Activated CD4-positive, alpha-beta T cell treated with anti-CD3 and anti-CD28 coated beads, Interleukin-10, Interleukin-2, amounts not matched to agents 100 ng/mL and 50 ng/mL, durations not matched to agents 16 hours and 8 hours (primary cell): ENCODE data around the gene HCRTR2.
"Not testable (repeated sequence)": the region's sequence is repeated elsewhere in the genome, so short reads cannot be mapped to it uniquely, and the experiment has no call there.

ENCODE experiments used
- DNase-seq: peaks from one replicate; pipeline ENCODE4 v3.0.0-alpha.2; 2020

The HCRTR2 gene

DNA sequence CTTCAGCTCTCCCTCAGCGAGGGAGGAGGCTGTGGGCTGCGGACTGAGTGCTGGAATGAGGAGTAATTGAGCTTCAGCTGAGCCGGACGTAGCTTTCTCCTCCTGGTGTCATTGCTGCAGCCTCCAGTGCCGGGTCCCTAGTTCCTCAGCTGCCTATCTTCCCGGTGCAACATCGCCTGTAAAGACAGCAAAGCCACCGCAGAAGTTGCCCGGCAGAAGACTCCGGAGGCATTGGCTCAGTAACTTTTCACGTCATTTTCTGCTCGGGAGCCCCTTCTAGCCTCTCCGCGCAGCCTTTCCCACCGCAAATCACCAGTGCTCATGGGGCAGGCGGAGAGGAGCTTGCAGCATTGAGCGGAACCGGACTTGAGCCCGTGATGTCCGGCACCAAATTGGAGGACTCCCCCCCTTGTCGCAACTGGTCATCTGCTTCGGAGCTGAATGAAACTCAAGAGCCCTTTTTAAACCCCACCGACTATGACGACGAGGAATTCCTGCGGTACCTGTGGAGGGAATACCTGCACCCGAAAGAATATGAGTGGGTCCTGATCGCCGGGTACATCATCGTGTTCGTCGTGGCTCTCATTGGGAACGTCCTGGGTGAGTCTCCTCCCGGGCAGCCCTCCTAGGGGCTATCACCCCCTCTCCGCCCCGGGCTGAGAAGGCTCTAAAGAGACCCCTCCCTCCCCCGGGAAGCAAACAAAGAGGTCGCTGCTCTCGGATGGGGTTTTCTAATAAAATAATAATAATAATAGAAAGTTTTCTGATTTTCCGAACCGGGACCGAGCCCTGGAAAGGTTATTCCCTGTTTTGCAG is at the start of gene HCRTR2:
TSS of gene HCRTR2 (plus strand) at position 305 of the 816 bp plus-strand sequence. CDS start at position 378, 73 bp downstream.
- no peak for DNase-seq

DNA sequence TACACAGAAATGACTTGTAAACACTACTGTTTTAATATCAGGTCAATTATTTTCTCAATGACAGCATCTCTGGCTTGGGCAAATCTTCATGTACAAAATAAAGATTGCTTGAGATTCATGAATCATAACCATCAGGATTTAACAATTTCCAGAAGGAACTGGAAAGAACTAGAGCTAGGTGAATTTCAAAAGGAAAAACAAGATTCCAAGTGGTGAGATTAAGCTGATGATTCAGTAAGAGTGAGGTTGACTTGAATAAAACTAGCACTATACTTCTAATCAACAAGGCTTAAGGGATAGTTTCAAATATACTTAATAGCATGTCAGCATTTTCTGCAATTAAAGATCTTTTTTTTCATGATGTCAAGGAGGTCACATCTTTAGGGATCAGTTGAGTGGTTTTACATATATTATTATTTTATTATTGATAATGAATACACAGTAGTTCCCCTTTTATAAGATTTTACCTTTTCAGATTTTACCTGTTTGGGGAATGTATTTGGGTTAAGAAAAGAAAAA is 43.5 kb upstream of the HCRTR2 start:
- DNase-seq = no peak

- no peak for DNase-seq
Measured at GRCh38 chr6:55131616-55132015, 42.7 kb upstream of the HCRTR2 start.

GRCh38 chr6:55136916-55137315 is 37.4 kb upstream of the HCRTR2 start:
- no peak for DNase-seq

DNA sequence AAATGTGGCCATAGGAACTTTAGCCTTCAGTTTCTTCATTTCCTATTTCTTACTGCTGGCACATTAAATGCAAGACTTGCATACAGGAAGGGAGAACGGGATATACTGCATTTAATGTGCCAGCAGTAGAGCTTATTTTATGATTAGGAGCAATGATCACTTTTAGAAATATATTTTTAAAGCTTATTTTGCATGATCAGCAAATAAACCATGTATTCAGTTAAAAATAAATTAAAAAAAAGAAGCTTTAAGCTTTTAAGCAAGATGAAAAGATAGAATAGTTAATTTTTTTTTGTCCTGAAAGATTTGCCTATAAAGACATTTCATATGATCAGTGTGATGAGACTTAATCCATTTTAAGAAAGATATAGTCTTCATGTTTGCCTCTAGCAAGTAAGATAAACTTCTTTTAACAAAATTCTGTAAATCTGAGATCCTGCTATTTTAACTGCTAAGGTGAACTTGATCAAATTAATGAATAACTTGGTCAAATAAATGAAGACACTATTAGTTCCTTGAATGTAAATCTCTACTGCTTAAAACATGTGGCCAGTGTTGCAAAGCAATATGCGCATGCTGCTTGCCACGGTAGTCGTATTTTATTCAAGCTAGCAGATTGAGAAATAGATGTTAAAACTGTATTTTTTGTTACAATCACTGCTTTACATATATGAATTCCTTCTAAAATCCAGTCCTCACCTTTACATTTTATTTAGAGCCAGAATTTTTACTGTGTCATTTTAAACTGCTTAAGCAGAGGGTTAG is 36.2 kb upstream of the HCRTR2 start:
- DNase-seq = no peak

- no peak for DNase-seq
Measured at GRCh38 chr6:55141611-55142010, 32.7 kb upstream of the HCRTR2 start.

DNA sequence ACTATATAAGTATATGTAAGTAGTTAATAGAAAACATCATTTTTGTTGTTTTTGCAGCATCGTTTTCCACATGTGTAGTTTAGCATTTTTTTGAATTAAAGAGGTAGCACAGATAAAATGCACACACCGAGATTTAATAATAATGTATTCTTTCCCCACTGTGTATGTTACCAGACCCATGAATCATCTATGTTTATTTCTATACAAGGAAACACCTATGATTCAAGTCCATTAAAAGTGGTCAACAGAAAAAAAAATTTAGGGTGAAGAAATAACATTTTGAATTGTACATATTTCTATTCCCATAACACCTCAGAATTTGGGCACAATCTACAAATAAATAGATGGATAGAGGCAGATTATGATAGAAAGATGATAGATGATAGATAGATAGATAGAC is 31.7 kb upstream of the HCRTR2 start:
- no peak for DNase-seq

DNA sequence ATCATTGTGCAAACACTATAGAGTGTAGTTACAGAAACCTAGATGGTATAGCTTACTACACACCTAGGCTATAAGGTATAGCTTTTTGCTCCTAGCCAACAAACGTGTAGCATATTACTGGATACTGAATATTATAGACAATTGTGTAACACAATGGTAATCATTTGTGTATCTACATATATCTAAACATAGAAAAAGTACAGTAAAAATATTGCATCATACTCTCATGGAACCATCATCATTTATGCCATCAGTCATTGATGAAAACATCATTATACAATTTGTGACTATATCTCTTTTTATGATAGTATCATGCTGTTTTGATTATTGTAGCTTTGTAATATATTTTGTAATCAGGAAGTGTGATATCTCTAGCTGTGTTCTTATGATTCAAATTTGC is 21.0 kb upstream of the HCRTR2 start:
- DNase-seq = no peak

- not testable (repeated sequence) for DNase-seq
Measured at GRCh38 chr6:55158784-55159183, 15.5 kb upstream of the HCRTR2 start.

GRCh38 chr6:55167860-55168259 is 6.5 kb upstream of the HCRTR2 start:
- no peak for DNase-seq

DNA sequence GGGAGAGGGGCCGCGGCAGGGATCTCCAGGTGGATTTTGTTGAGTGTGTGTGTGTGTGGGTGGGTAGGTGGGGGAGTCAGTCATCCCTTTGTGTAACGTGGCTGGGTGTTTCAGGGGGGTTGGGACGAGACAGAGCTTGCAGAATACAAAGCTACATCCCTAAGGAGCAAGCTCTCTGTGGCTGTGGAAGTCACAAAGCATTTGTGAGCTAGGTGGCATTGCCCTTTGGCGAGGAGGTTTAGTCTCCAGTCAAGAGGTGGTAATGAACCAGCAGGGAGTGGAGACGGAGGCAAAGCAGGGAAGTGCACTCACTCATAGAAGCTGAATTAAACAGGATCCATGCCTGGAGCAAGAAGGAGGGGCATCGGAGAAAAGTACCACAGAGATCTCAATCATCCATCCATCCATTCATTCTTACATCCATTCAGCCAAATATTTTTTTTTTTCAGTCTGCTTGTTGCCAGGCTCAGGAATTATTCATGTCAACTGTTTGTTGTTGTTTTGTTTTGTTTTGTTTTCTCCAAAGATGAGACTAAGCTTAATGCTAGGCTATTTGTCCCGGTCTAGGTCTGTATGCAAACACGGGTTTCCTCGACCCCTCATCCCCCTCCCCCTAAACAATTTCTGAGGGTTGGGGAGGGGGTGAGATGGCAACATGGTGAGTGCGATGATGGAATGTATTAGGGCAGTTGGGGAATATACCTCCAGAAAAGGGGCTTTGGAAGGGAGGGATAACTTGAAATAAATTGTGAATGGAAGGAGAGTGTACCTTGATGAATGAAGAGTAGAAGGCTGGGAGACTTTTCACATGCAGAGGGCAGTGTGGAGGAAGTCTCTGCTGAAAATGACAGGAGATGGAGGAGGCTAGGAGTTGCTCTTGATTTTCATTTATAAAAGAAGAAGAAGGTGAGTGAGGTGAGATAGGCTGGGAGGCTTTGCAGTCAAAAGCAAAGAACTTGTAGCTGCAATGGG is 1.0 kb downstream of the HCRTR2 start:
- DNase-seq = no peak

- DNase-seq = no peak
Measured at GRCh38 chr6:55176958-55177357, 2.6 kb downstream of the HCRTR2 start.

DNA sequence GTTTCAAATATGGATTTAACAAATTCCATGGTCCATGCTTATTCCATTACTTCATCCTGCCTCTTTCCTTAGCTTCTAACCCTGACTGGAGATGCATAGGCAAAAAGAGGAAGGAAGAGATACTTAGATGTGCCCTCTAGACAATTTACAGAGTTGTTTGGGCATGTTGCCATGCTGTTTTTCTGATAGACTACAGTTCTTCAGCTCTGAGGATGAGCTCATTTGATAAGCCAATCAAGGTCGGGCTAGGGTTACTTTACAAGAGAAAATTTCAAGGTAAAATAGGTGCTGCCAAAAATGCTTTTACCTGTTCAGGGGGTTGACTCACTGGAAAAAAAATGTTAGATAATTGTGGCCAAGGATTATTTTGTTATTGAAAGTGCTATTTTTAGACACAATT is 5.9 kb downstream of the HCRTR2 start:
- no peak for DNase-seq

DNA sequence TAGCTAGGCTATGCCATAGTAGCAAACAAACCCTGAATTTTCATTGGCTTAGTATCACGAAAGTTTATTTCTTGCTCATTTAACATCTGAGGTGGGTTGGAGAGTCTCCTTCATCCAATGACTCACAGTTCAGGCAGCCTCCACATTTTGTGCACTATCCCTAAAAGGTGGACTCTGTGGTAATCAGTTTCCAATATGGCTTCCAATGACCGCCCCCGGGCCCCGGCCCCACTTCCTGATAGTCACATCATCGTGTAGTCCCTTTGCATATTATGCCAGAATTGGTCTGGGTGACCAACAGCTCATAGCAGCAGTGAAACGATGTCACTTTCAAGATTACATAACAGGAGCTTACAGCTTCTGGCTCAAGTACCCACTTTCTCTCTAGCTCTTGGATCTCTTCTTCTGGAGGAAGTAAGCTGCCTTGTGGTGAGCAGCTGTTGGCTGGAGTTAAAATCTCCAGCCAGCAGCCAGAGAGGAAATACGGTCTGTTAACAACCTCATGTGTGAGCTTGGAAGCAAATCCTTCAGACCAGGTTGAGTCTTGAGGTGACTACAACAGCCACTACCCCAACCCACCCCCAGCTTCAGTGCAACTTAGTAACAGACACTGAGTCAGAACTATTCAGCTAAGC is 7.8 kb downstream of the HCRTR2 start:
- no peak for DNase-seq

GRCh38 chr6:55184782-55185530 is 10.6 kb downstream of the HCRTR2 start:
- DNase-seq = no peak

- DNase-seq = no peak
Measured at GRCh38 chr6:55198715-55199114, 24.4 kb downstream of the HCRTR2 start.

- no peak for DNase-seq
Measured at GRCh38 chr6:55199239-55199638, 24.9 kb downstream of the HCRTR2 start.

- no peak for DNase-seq
Measured at GRCh38 chr6:55208478-55209458, 34.5 kb downstream of the HCRTR2 start.

DNA sequence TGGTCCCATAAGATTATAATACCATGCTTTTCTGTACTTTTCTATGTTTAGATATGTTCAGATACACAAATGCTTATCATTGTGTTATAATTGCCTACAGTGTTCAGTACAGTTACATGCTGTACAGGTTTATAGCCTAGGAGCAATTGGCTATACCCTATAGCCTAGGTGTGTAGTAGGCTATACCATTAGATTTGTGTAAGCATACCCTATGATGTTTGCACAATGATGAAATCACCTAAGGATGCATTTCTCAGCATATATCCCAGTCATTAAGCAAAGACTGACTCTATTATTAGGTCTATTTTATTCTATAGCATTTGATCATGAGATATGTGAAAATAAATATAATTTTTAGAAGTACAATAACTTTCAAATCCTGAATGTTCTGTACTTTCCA is 36.6 kb downstream of the HCRTR2 start:
- no peak for DNase-seq

- no peak for DNase-seq
Measured at GRCh38 chr6:55212156-55212555, 37.8 kb downstream of the HCRTR2 start.
